ENCODE measurements around the gene NR1I2.

The NR1I2 gene

GRCh38 chr3:119781330-119782198 lies at the start of gene NR1I2:
Gene NR1I2 (plus strand): TSS chr3:119782101.
- no peak within 1 kb of the TSS for H3K4me3 Mint-ChIP-seq
- peaks cover 1% of the 10 kb centered on the region for H3K9me3 Mint-ChIP-seq (ENCODE audit: low read depth)
- peaks cover 3% of the 10 kb centered on the region for H3K4me1 Mint-ChIP-seq (ENCODE audit: low read depth)
- peaks cover under 1% of the 10 kb centered on the region for H3K36me3 Mint-ChIP-seq
- no peak within 1 kb of the TSS for H3K27ac Mint-ChIP-seq
- H3K27me3 Mint-ChIP-seq: no peaks in the 10 kb centered on the region

- Mint-ChIP-seq H3K36me3 (no peaks in the 10 kb centered on the region), H3K4me1 (ENCODE audit: low read depth) (no peaks in the 10 kb centered on the region), H3K4me3 (no peak overlapping the region), H3K27me3 (peaks cover 5% of the 10 kb centered on the region), H3K27ac (no peak overlapping the region), H3K9me3 (ENCODE audit: low read depth) (no peaks in the 10 kb centered on the region)
Observed at GRCh38 chr3:119733812-119734211, 48.1 kb upstream of the NR1I2 start.

- no peak overlapping the region for H3K4me3 Mint-ChIP-seq
- no peaks in the 10 kb centered on the region for H3K9me3 Mint-ChIP-seq (ENCODE audit: low read depth)
- peaks cover 14% of the 10 kb centered on the region for H3K27me3 Mint-ChIP-seq
- no peaks in the 10 kb centered on the region for H3K36me3 Mint-ChIP-seq
- no peaks in the 10 kb centered on the region for H3K4me1 Mint-ChIP-seq (ENCODE audit: low read depth)
- no peak overlapping the region for H3K27ac Mint-ChIP-seq
Observed at GRCh38 chr3:119738741-119739140, 43.2 kb upstream of the NR1I2 start.

- Mint-ChIP-seq H3K4me1 (ENCODE audit: low read depth) (no peaks in the 10 kb centered on the region), H3K4me3 (no peak overlapping the region), H3K36me3 (no peaks in the 10 kb centered on the region), H3K27ac (no peak overlapping the region), H3K27me3 (peaks cover 20% of the 10 kb centered on the region), H3K9me3 (ENCODE audit: low read depth) (no peaks in the 10 kb centered on the region)
Observed at GRCh38 chr3:119741657-119742590, 40.0 kb upstream of the NR1I2 start.

- Mint-ChIP-seq H3K36me3 (no peaks in the 10 kb centered on the region), H3K27me3 (peaks cover 20% of the 10 kb centered on the region), H3K9me3 (ENCODE audit: low read depth) (no peaks in the 10 kb centered on the region)
Observed at GRCh38 chr3:119743921-119744320, 38.0 kb upstream of the NR1I2 start.

GRCh38 chr3:119745942-119746341 lies 36.0 kb upstream of the NR1I2 start:
- H3K9me3 Mint-ChIP-seq (ENCODE audit: low read depth): no peaks in the 10 kb centered on the region
- H3K4me3 Mint-ChIP-seq: no peak overlapping the region
- no peak overlapping the region for H3K27ac Mint-ChIP-seq
- H3K27me3 Mint-ChIP-seq: peaks cover 20% of the 10 kb centered on the region
- H3K36me3 Mint-ChIP-seq: no peaks in the 10 kb centered on the region
- no peaks in the 10 kb centered on the region for H3K4me1 Mint-ChIP-seq (ENCODE audit: low read depth)

More at GRCh38 chr3:119743921-119744320, 38.0 kb upstream of the NR1I2 start:
- H3K4me3 Mint-ChIP-seq: no peak overlapping the region
- H3K27ac Mint-ChIP-seq: no peak overlapping the region
- no peaks in the 10 kb centered on the region for H3K4me1 Mint-ChIP-seq (ENCODE audit: low read depth)

GRCh38 chr3:119746423-119746822 lies 35.5 kb upstream of the NR1I2 start:
- Mint-ChIP-seq H3K27ac (no peak overlapping the region), H3K9me3 (ENCODE audit: low read depth) (no peaks in the 10 kb centered on the region), H3K27me3 (peaks cover 19% of the 10 kb centered on the region), H3K4me1 (ENCODE audit: low read depth) (no peaks in the 10 kb centered on the region), H3K4me3 (no peak overlapping the region), H3K36me3 (no peaks in the 10 kb centered on the region)

- peaks cover 17% of the 10 kb centered on the region for H3K27me3 Mint-ChIP-seq
- no peaks in the 10 kb centered on the region for H3K36me3 Mint-ChIP-seq
- H3K27ac Mint-ChIP-seq: no peak overlapping the region
- no peaks in the 10 kb centered on the region for H3K4me1 Mint-ChIP-seq (ENCODE audit: low read depth)
- no peak overlapping the region for H3K4me3 Mint-ChIP-seq
- no peaks in the 10 kb centered on the region for H3K9me3 Mint-ChIP-seq (ENCODE audit: low read depth)
Observed at GRCh38 chr3:119747357-119747756, 34.5 kb upstream of the NR1I2 start.

GRCh38 chr3:119748991-119749390 lies 32.9 kb upstream of the NR1I2 start:
- Mint-ChIP-seq H3K36me3 (no peaks in the 10 kb centered on the region), H3K4me1 (ENCODE audit: low read depth) (no peaks in the 10 kb centered on the region), H3K27ac (no peak overlapping the region), H3K27me3 (peaks cover 15% of the 10 kb centered on the region), H3K9me3 (ENCODE audit: low read depth) (no peaks in the 10 kb centered on the region), H3K4me3 (no peak overlapping the region)

GRCh38 chr3:119751423-119751822 lies 30.5 kb upstream of the NR1I2 start:
- Mint-ChIP-seq H3K27ac (no peak overlapping the region), H3K9me3 (ENCODE audit: low read depth) (no peaks in the 10 kb centered on the region), H3K36me3 (no peaks in the 10 kb centered on the region), H3K4me3 (no peak overlapping the region), H3K27me3 (peaks cover 15% of the 10 kb centered on the region), H3K4me1 (ENCODE audit: low read depth) (no peaks in the 10 kb centered on the region)

- no peak overlapping the region for H3K4me3 Mint-ChIP-seq
- H3K9me3 Mint-ChIP-seq (ENCODE audit: low read depth): peaks cover 5% of the 10 kb centered on the region
- no peaks in the 10 kb centered on the region for H3K36me3 Mint-ChIP-seq
- no peaks in the 10 kb centered on the region for H3K4me1 Mint-ChIP-seq (ENCODE audit: low read depth)
- H3K27me3 Mint-ChIP-seq: peaks cover 10% of the 10 kb centered on the region
- no peak overlapping the region for H3K27ac Mint-ChIP-seq
Observed at GRCh38 chr3:119759962-119760361, 21.9 kb upstream of the NR1I2 start.

- Mint-ChIP-seq H3K9me3 (ENCODE audit: low read depth) (peaks cover 5% of the 10 kb centered on the region), H3K4me3 (no peak overlapping the region)
Observed at GRCh38 chr3:119762876-119763275, 19.0 kb upstream of the NR1I2 start.

GRCh38 chr3:119763466-119763865 lies 18.4 kb upstream of the NR1I2 start:
- H3K9me3 Mint-ChIP-seq (ENCODE audit: low read depth): peaks cover 5% of the 10 kb centered on the region
- peaks cover 8% of the 10 kb centered on the region for H3K27me3 Mint-ChIP-seq
- H3K4me3 Mint-ChIP-seq: no peak overlapping the region
- H3K4me1 Mint-ChIP-seq (ENCODE audit: low read depth): no peaks in the 10 kb centered on the region
- no peak overlapping the region for H3K27ac Mint-ChIP-seq
- H3K36me3 Mint-ChIP-seq: no peaks in the 10 kb centered on the region

More at GRCh38 chr3:119762876-119763275, 19.0 kb upstream of the NR1I2 start:
- peaks cover 8% of the 10 kb centered on the region for H3K27me3 Mint-ChIP-seq
- H3K36me3 Mint-ChIP-seq: no peaks in the 10 kb centered on the region
- no peaks in the 10 kb centered on the region for H3K4me1 Mint-ChIP-seq (ENCODE audit: low read depth)
- no peak overlapping the region for H3K27ac Mint-ChIP-seq

- no peak overlapping the region for H3K27ac Mint-ChIP-seq
- no peaks in the 10 kb centered on the region for H3K4me1 Mint-ChIP-seq (ENCODE audit: low read depth)
- H3K27me3 Mint-ChIP-seq: peaks cover 8% of the 10 kb centered on the region
- no peak overlapping the region for H3K4me3 Mint-ChIP-seq
- H3K36me3 Mint-ChIP-seq: no peaks in the 10 kb centered on the region
- H3K9me3 Mint-ChIP-seq (ENCODE audit: low read depth): peaks cover 4% of the 10 kb centered on the region
Observed at GRCh38 chr3:119765239-119765638, 16.7 kb upstream of the NR1I2 start.

All from activated naive CD8-positive, alpha-beta T cell (primary cell).